BE2C (cell line): ENCODE measurements around the gene PFKFB3.
A peak's percentile ranks its signal among the peaks of the same experiment; 100 is the strongest.

ENCODE experiments used
- DNase-seq: peaks from one replicate; pipeline ENCODE4 v3.0.0-alpha.2; 2020
- H3K27me3 ChIP-seq: fragments of 250-450 bp; sonication (Bioruptor Pico); 2 replicates; pipeline ENCODE4 v1.5.1; 2020; ENCODE audit warnings: mild to moderate bottlenecking
- H3K36me3 ChIP-seq: fragments of 250-450 bp; sonication (Bioruptor Pico); 2 replicates; pipeline ENCODE4 v1.5.1; 2020; ENCODE audit warnings: mild to moderate bottlenecking
- H3K4me1 ChIP-seq: fragments of 250-450 bp; sonication (Bioruptor Pico); 2 replicates; pipeline ENCODE4 v1.5.1; 2020
- H3K4me3 ChIP-seq: 2 replicates; pipeline ENCODE4 v1.5.1; 2011; ENCODE audit warnings: low read depth, low read length
- H3K9me3 ChIP-seq: fragments of 250-450 bp; sonication (Bioruptor Pico); 2 replicates; pipeline ENCODE4 v1.5.1; 2020
- TF ChIP-seq, protein P1 (sequence below): IDR thresholded peaks from 2 replicates; pipeline ENCODE4 v1.5.1; 2012; ENCODE audit warnings: mild to moderate bottlenecking, low read depth, low read length

PFKFB3 gene

DNA sequence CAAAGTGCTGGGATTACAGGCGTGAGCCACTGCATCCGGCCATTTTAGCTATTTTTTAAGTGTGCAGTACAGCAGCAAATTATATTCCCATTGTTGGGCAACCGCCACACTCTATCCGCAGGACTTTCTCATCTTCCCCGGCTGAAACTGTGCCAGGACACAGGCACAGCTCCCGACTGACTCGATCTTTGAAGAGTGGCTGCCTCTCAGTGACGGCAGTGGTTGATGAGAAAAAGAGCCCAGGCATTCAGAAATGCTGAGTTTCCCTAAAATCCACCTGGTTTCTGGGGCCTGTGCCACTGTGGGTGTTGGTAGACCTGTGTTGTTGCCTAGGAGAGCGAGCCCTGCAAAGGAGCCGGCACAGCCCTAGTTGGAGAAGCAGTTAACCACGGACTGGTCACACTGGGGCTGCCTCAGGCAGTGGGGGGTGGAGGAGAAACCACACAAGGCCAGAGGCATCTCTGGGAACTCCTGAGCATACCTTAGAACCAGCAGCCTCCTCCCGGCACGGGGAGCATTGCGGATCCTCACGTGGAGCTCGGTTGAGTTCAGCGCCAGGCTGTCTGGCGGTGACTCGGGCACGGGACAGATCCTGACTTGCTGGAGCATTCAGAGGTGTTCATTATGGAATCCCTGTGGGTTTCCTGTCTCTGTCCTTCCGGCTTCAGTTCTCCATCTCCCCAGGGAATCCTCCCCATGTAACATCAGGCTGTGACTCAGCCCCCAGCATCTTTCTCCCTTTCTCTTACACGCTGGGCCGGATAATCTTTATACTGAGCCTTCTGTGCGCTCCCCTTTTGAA, 16.2 kb downstream of the PFKFB3 start:
- TF ChIP-seq, protein P1, sequence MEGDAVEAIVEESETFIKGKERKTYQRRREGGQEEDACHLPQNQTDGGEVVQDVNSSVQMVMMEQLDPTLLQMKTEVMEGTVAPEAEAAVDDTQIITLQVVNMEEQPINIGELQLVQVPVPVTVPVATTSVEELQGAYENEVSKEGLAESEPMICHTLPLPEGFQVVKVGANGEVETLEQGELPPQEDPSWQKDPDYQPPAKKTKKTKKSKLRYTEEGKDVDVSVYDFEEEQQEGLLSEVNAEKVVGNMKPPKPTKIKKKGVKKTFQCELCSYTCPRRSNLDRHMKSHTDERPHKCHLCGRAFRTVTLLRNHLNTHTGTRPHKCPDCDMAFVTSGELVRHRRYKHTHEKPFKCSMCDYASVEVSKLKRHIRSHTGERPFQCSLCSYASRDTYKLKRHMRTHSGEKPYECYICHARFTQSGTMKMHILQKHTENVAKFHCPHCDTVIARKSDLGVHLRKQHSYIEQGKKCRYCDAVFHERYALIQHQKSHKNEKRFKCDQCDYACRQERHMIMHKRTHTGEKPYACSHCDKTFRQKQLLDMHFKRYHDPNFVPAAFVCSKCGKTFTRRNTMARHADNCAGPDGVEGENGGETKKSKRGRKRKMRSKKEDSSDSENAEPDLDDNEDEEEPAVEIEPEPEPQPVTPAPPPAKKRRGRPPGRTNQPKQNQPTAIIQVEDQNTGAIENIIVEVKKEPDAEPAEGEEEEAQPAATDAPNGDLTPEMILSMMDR = no peak
- H3K9me3 ChIP-seq = no peaks in the 10 kb centered on the region
- peaks cover 5% of the 10 kb centered on the region; the same call in 1 of the 2 replicates for H3K4me1 ChIP-seq
- no peaks in the 10 kb centered on the region for H3K27me3 ChIP-seq
- DNase-seq = peak; percentile 43
- H3K36me3 ChIP-seq = peaks cover 10% of the 10 kb centered on the region
- H3K4me3 ChIP-seq = no peak overlapping the region

DNA sequence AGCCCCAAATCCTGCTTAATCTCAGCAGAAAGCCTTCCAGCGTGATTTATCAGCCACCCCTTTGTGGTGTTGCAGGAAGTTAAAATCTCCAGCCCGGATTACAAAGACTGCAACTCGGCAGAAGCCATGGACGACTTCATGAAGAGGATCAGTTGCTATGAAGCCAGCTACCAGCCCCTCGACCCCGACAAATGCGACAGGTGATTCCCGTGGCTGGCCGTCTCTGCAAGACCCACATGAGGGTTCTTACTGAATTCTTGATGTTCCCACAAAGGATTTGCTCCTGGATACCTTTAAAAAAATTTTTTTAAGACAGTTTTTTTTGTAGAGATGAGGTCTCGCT, 16.7 kb downstream of the PFKFB3 start:
- peaks cover 10% of the 10 kb centered on the region for H3K36me3 ChIP-seq
- TF ChIP-seq, protein P1 = no peak
- no peak overlapping the region for H3K4me3 ChIP-seq
- DNase-seq = no peak
- peaks cover 5% of the 10 kb centered on the region; the same call in 1 of the 2 replicates for H3K4me1 ChIP-seq
- H3K9me3 ChIP-seq = no peaks in the 10 kb centered on the region
- H3K27me3 ChIP-seq = no peaks in the 10 kb centered on the region

DNA sequence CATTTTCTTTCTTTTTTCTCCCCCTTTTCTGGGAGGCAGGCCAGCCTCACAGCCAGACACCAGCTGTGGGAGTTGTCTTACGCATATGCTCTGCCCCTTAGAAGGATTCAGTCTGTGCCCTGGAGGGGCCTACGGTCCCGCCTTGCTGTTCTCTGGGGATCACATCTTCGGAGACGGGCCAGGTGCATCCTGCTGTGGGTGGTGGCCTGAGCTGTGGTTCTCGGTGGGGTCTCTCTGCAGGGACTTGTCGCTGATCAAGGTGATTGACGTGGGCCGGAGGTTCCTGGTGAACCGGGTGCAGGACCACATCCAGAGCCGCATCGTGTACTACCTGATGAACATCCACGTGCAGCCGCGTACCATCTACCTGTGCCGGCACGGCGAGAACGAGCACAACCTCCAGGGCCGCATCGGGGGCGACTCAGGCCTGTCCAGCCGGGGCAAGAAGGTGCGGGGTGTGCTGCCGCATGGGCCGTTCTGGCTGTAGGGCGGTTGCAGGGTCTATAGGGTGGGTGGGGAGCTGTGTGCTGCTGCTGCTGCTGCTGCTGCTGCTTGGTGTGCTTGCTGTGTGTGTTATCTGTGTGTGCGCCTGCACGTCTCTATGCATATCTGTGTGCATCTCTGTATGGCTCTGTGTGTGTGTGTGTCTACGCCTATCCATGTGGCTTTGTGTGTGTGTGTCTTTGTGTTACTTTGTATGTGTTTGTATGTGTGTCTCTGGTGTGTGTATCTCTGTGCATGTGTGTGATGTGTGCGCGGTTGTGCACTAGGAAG, 17.9 kb downstream of the PFKFB3 start:
- H3K9me3 ChIP-seq = no peaks in the 10 kb centered on the region
- peaks cover 10% of the 10 kb centered on the region for H3K36me3 ChIP-seq
- no peaks in the 10 kb centered on the region for H3K27me3 ChIP-seq
- TF ChIP-seq, protein P1 = no peak
- H3K4me3 ChIP-seq = no peak overlapping the region
- DNase-seq = no peak
- peaks cover 5% of the 10 kb centered on the region; the same call in 1 of the 2 replicates for H3K4me1 ChIP-seq

DNA sequence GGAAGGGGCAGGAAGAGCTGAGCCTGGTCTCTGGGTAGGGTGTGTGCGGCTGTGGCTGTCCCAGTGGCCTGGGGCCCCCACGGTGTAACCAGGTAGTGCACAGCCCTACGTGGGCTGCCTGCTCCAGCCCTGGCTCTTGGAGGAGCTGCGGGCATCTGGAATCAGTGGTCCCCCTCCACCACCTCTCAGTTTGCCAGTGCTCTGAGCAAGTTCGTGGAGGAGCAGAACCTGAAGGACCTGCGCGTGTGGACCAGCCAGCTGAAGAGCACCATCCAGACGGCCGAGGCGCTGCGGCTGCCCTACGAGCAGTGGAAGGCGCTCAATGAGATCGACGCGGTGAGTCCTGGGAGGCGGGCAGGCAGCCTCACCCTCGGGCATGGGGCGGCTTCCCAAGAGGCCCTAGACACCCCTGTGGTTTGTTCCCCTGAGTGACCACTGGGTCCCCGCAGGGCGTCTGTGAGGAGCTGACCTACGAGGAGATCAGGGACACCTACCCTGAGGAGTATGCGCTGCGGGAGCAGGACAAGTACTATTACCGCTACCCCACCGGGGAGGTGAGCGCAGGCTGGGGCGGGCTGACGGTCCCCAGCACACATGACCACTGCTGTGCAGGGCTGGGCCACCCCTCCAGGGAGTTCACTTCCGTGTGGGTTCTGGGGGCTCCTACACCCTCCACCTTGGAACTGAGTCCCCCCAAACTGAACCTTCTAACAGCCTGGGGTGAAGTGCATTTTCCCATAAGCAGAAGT, 18.6 kb downstream of the PFKFB3 start:
- H3K4me3 ChIP-seq = no peak overlapping the region
- no peak for DNase-seq
- peaks cover 10% of the 10 kb centered on the region for H3K36me3 ChIP-seq

DNA sequence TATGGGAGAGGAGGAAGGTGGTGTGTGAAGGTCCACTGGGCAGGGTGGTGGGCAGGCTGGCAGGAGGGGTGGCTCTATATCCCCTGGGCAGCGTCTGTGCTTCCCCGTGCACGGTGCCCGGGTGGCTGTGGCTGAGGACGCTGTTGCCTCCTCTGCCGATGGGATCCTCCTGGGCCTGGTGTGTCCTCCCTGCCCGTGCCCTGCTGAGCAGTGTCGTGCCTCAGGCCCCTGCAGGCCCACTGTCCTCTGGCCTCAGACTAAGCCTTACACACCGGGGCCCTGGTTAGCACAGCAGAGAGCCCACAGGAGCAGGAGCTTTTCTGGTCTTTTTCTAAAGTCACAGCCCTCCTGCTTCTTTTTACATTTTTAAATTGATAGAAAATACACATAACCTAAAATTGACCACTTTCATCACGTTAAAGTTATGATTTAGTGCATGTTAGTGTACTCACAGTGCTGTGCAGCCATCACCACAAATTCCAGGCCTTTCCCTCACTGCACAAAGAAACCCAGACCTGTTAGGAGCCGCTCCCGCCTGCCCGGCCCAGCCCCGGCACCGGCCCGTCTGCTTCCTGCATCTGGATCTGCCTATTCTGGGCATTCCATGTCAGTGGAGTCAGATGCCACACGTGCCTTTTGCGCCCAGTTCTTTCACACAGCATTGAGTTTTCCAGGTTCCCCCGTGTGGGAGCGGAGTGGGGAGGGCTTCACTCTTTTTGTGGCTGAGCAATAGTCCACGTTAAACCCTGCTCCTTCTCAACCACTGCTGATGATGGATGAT, 19.4 kb downstream of the PFKFB3 start:
- Histone ChIP-seq H3K9me3 (no peaks in the 10 kb centered on the region), H3K36me3 (peaks cover 10% of the 10 kb centered on the region), H3K4me1 (peaks cover 5% of the 10 kb centered on the region; the same call in 1 of the 2 replicates), H3K27me3 (no peaks in the 10 kb centered on the region), H3K4me3 (no peak overlapping the region)
- TF ChIP-seq, protein P1 = no peak
- DNase-seq = peak; percentile 43

More for the DNA sequence above, 18.6 kb downstream of the PFKFB3 start:
- Histone ChIP-seq H3K4me1 (peaks cover 5% of the 10 kb centered on the region; the same call in 1 of the 2 replicates), H3K9me3 (no peaks in the 10 kb centered on the region), H3K27me3 (no peaks in the 10 kb centered on the region)
- TF ChIP-seq, protein P1 = no peak
